PC-9 (cell line): ENCODE results near the gene ESPN. TPM values are rescaled to one million over a fixed set of nuclear protein-coding genes. Genes with fewer than 3 reads are reported as not detected.

ENCODE experiments used
- BruUV-seq: library from RNA; stranded (reverse); fragments of 400-500 nt; replicated peaks from 2 replicates; lab custom pipeline; 2021; lab: Mats Ljungman, UMichigan
- CTCF ChIA-PET: fragments of 300-600 bp; sonication (Branson Sonifier 250); formaldehyde crosslinking; loops from one replicate; lab custom pipeline; 2022; ENCODE audit warnings: antibody characterized with exemption; lab: Charles Lee
- POLR2A ChIA-PET: fragments of 300-600 bp; sonication (Branson Sonifier 250); formaldehyde crosslinking; loops from one replicate; lab custom pipeline; 2022; ENCODE audit warnings: antibody characterized with exemption; ENCODE audit not compliant: unreplicated experiment; lab: Charles Lee
- DNase-seq, 2 experiments: peaks; one replicate each; pipeline versions ENCODE4 v3.0.0 to v3.0.0-alpha.2; 2015 to 2022; ENCODE audit warnings: mixed read lengths in 1 of 2
- H2AFZ ChIP-seq: fragments of 200-600 bp; sonication (generic); 2 replicates; pipeline ENCODE4 v1.8.1; 2017; ENCODE audit warnings: antibody characterized with exemption
- H3F3A ChIP-seq: fragments of 200-600 bp; sonication (generic); 2 replicates; pipeline ENCODE4 v1.8.1; 2017; ENCODE audit warnings: antibody characterized with exemption, mild to moderate bottlenecking, low read depth; ENCODE audit not compliant: insufficient read depth
- H3K27ac ChIP-seq: fragments of 200-600 bp; sonication (generic); 2 replicates; pipeline ENCODE4 v1.6.1; 2016; ENCODE audit warnings: mixed run types
- H3K27me3 ChIP-seq: fragments of 200-600 bp; sonication (generic); 2 replicates; pipeline ENCODE4 v1.6.1; 2016; ENCODE audit warnings: low read depth, mixed run types; ENCODE audit not compliant: insufficient read depth
- H3K36me3 ChIP-seq: fragments of 200-600 bp; sonication (generic); 2 replicates; pipeline ENCODE4 v1.6.1; 2016; ENCODE audit warnings: low read depth, mixed run types
- H3K4me1 ChIP-seq: fragments of 200-600 bp; sonication (generic); replicated peaks from 2 replicates; pipeline ENCODE4 v1.6.1; 2016; ENCODE audit warnings: mixed run types; ENCODE audit not compliant: insufficient read depth
- H3K4me2 ChIP-seq: fragments of 200-600 bp; sonication (generic); 2 replicates; pipeline ENCODE4 v1.6.1; 2017; ENCODE audit warnings: mixed run types
- H3K4me3 ChIP-seq: fragments of 200-600 bp; sonication (generic); 2 replicates; pipeline ENCODE4 v1.6.1; 2016; ENCODE audit warnings: mixed run types
- H3K79me2 ChIP-seq: fragments of 200-600 bp; sonication (generic); 2 replicates; pipeline ENCODE4 v1.6.1; 2017; ENCODE audit warnings: low read depth, mixed run types
- H3K9me2 ChIP-seq: fragments of 200-600 bp; sonication (generic); 2 replicates; pipeline ENCODE4 v1.8.1; 2017; ENCODE audit warnings: mild to moderate bottlenecking; ENCODE audit not compliant: insufficient read depth
- H3K9me3 ChIP-seq: fragments of 200-600 bp; sonication (generic); 2 replicates; pipeline ENCODE4 v1.8.1; 2016; ENCODE audit warnings: low read depth; ENCODE audit not compliant: insufficient read depth
- H4K20me1 ChIP-seq: fragments of 200-600 bp; sonication (generic); 2 replicates; pipeline ENCODE4 v1.8.1; 2017; ENCODE audit not compliant: insufficient read depth
- EZH2 ChIP-seq: fragments of 200-600 bp; sonication (generic); IDR thresholded peaks from 2 replicates; pipeline ENCODE4 v1.8.0; 2017; ENCODE audit warnings: antibody characterized with exemption, low read depth
- intact Hi-C: fragments of 100-400 bp; cut with micrococcal nuclease; formaldehyde crosslinking; loops from one replicate; pipeline ENCODE4 v1.10.0; 2022; ENCODE audit not compliant: unreplicated experiment
- total RNA-seq: library from RNA; stranded (reverse); gene quantifications from 2 replicates; pipeline ENCODE4 v1.2.3, GENCODE V29; 2021
- TF ChIP-seq, protein P1 (sequence below): fragments of 200-600 bp; sonication (generic); conservative IDR thresholded peaks from 2 replicates; pipeline ENCODE4 v1.6.1; 2017; ENCODE audit warnings: mixed run types, antibody characterized with exemption, mild to moderate bottlenecking, moderate library complexity

ESPN gene
- total RNA-seq, 1 experiment from 2014 or later: 18.6 TPM

DNA sequence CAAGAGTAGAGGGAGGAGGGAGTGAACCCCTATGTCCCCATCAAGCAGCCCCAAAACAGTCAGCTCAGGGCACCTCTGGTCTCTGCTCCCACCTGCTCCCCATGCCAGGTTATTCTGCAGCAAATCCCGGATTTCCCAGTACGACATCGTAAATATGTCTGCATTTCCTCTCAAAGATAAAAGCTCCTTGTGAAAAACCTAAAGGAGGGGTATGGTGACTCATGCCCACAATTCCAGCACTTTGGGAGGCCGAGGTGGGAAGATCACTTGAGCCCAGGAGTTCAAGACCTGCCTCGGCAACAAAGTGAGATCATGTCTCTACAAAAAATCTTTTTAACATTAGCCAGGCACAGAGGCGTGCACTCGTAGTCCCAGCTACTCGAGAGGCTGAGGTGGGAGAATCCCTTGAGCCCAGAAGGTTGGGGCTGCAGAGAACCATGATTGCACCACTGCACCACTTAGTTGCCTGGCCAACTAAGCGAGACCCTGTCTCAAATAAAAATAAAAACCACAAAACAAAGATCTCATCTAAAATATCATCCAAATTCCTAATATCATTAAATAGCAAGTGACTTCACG is 38.1 kb upstream of the ESPN start:
- Histone ChIP-seq H3K9me3 (no peaks in the 10 kb centered on the region), H3K27me3 (no peaks in the 10 kb centered on the region), H4K20me1 (no peaks in the 10 kb centered on the region), H3F3A (peaks cover 25% of the 10 kb centered on the region; the same call in 1 of the 2 replicates), H3K4me2 (peak overlapping the region; percentile 85), H3K4me3 (peak overlapping the region; percentile 50; the same call in 1 of the 2 replicates), H3K4me1 (peaks cover 17% of the 10 kb centered on the region), H3K27ac (peak overlapping the region; percentile 84), H3K79me2 (peaks cover 45% of the 10 kb centered on the region), H3K36me3 (no peaks in the 10 kb centered on the region), H3K9me2 (no peaks in the 10 kb centered on the region), H2AFZ (no peak overlapping the region)
- TF ChIP-seq, protein P1, sequence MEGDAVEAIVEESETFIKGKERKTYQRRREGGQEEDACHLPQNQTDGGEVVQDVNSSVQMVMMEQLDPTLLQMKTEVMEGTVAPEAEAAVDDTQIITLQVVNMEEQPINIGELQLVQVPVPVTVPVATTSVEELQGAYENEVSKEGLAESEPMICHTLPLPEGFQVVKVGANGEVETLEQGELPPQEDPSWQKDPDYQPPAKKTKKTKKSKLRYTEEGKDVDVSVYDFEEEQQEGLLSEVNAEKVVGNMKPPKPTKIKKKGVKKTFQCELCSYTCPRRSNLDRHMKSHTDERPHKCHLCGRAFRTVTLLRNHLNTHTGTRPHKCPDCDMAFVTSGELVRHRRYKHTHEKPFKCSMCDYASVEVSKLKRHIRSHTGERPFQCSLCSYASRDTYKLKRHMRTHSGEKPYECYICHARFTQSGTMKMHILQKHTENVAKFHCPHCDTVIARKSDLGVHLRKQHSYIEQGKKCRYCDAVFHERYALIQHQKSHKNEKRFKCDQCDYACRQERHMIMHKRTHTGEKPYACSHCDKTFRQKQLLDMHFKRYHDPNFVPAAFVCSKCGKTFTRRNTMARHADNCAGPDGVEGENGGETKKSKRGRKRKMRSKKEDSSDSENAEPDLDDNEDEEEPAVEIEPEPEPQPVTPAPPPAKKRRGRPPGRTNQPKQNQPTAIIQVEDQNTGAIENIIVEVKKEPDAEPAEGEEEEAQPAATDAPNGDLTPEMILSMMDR: no peak
- no peak for TF ChIP-seq EZH2
- TSS peak; percentile 93 for BruUV-seq
- intact Hi-C loops: no loop called here
- DNase-seq: peak in 1 of 2 experiments; percentile 15
- ChIA-PET CTCF (interaction anchor here (0.6 to 1.3 kb wide), 2 partner anchors 15 to 28 kb away, joined by 3 read pairs; no protein-coding TSS in a partner anchor), POLR2A (interaction anchor here (0.5 to 0.7 kb wide), 6 partner anchors 26 to 214 kb away, joined by 3 to 8 read pairs (median 4); no protein-coding TSS in a partner anchor)

DNA sequence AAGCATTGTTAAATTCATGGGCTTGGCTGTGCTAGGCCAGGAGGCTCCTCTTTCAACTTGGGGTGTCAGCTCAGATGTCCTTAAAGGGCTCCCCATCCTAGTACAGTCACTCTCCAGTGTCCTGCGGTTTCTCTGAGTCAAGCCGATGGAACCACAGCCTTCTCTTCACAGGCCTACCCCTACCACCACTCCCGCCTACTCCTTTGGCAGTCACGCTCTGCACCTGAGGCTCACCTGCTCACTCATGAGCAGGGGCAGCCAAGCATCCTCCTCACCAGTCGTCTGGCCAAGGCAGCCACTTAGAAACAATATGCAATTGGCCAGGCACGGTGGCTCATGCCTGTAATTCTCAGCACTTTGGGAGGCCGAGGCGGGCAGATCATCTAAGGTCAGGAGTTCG is 34.6 kb upstream of the ESPN start:
- intact Hi-C loops: no loop called here
- BruUV-seq: TSS peak; percentile 5
- no peaks in the 10 kb centered on the region for H3K27me3 ChIP-seq
- H3K4me3 ChIP-seq: no peak overlapping the region
- POLR2A ChIA-PET: interaction anchor here (0.7 kb wide), 1 partner anchor 34 kb away, joined by 6 read pairs; no protein-coding TSS in a partner anchor
- H2AFZ ChIP-seq: no peak overlapping the region
- peaks cover 22% of the 10 kb centered on the region; the same call in 1 of the 2 replicates for H3F3A ChIP-seq
- no peaks in the 10 kb centered on the region for H4K20me1 ChIP-seq
- no peaks in the 10 kb centered on the region for H3K9me2 ChIP-seq
- no peaks in the 10 kb centered on the region for H3K36me3 ChIP-seq
- no peak overlapping the region for H3K27ac ChIP-seq
- no peaks in the 10 kb centered on the region for H3K9me3 ChIP-seq
- H3K4me2 ChIP-seq: no peak overlapping the region
- TF ChIP-seq EZH2: no peak
- TF ChIP-seq, protein P1: no peak
- DNase-seq: peak in 1 of 2 experiments; percentile 14
- CTCF ChIA-PET: no interaction called here
- H3K79me2 ChIP-seq: peaks cover 48% of the 10 kb centered on the region
- peaks cover 21% of the 10 kb centered on the region for H3K4me1 ChIP-seq

DNA sequence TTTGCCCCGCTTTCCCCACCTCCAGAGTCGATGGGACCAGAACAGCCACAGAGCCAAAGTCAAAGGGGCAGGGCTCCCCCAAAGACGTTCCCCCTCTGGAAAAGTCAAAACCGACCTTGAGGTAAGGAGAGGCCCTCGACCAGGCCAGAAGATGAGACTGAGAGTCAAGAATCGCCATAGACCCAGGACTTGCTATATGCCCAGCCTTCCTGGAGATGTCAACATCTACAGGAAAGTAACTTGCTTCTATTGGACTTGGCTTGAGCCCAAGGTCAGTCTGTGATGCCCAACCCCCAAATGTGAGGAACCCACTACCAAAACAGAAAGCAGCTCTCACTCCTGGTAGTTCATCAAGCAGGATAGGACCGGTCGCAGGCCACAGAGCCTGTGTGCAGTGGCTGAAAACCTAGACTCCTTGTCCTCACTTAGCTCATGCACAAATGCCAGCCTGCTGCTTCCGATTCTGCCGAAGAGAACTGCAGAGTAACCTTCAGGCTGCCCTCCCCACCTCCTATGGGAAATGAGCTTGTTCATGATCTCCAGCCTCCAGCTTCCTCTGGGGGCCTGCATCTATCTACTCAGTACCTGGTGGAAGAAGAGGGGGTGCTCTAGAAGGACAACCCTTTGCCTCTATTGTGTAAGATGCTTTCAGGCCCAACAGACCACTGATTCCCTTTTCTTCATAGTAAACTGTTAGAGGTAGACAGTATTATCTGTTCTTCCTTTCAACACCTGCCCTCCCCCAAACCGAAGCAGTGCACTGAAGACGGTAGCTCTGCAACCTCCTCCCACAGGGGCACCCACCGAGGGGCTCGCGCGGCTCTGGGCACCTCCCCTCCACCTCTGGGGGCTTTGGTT is 32.4 kb upstream of the ESPN start:
- Histone ChIP-seq H3K9me2 (no peaks in the 10 kb centered on the region), H3F3A (peaks cover 5% of the 10 kb centered on the region; the same call in 1 of the 2 replicates), H3K4me2 (peak overlapping the region; percentile 92), H3K4me1 (peaks cover 9% of the 10 kb centered on the region), H3K36me3 (no peaks in the 10 kb centered on the region), H3K9me3 (no peaks in the 10 kb centered on the region), H3K27ac (no peak overlapping the region), H3K4me3 (peak overlapping the region; percentile 60), H3K79me2 (peaks cover 44% of the 10 kb centered on the region), H3K27me3 (no peaks in the 10 kb centered on the region), H4K20me1 (no peaks in the 10 kb centered on the region), H2AFZ (peak overlapping the region; percentile 60; the same call in 1 of the 2 replicates)
- DNase-seq: peak in 1 of 2 experiments; percentile 9
- no peak for TF ChIP-seq EZH2
- TF ChIP-seq, protein P1: no peak
- CTCF ChIA-PET: no interaction called here
- POLR2A ChIA-PET: interaction anchor here (0.5 to 0.6 kb wide), 4 partner anchors 34 to 512 kb away, joined by 4 to 14 read pairs (median 6); no protein-coding TSS in a partner anchor
- BruUV-seq: TSS peak; percentile 41
- intact Hi-C loops: loop anchor here (2.0 kb wide), 1 partner anchor 33 kb away; no protein-coding TSS in a partner anchor
